Measurements from ENCODE around the gene ALDH1A2.

ALDH1A2 gene

GRCh38 chr15:58108117-58108516, 42.6 kb upstream of the ALDH1A2 start:
- TF ChIP-seq CTCF (IDR thresholded peaks at IDR 0.05; ENCODE audit: borderline replicate concordance, insufficient read depth, low read depth, low read length): no peak
- no peak overlapping the region for H3K4me3 ChIP-seq (ENCODE audit: low read depth, low read length)

GRCh38 chr15:58103482-58103881, 38.0 kb upstream of the ALDH1A2 start:
- no peak overlapping the region for H3K4me3 ChIP-seq (ENCODE audit: low read depth, low read length)
- TF ChIP-seq CTCF (IDR thresholded peaks at IDR 0.05; ENCODE audit: borderline replicate concordance, insufficient read depth, low read depth, low read length): no peak

DNA sequence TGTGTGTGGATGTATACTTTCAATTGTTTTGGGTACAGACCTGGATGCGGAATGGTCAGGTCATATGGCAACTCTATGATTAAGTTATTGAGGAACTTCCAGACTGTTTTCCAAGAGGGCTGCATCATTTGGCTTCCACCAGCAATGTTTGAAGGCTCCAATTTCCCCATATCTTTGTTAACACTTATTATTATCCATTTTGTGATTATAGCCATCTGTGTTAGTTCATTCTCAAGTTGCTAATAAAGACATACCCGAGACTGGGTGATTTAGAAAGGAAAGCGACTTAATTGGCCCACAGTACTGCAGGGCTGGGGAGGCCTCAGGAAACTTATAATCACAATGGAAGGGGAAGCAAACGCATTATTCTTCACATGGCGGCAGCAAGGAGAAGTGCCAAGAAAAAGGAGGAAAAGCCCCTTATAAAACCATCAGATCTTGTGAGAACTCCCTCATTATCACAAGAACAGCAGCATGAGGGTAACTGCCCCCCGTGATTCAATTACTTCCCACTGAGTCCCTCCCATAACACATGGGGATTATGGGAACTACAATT, 31.1 kb upstream of the ALDH1A2 start:
- no peak overlapping the region for H3K4me3 ChIP-seq (ENCODE audit: low read depth, low read length)
- no peak for TF ChIP-seq CTCF (IDR thresholded peaks at IDR 0.05; ENCODE audit: borderline replicate concordance, insufficient read depth, low read depth, low read length)

DNA sequence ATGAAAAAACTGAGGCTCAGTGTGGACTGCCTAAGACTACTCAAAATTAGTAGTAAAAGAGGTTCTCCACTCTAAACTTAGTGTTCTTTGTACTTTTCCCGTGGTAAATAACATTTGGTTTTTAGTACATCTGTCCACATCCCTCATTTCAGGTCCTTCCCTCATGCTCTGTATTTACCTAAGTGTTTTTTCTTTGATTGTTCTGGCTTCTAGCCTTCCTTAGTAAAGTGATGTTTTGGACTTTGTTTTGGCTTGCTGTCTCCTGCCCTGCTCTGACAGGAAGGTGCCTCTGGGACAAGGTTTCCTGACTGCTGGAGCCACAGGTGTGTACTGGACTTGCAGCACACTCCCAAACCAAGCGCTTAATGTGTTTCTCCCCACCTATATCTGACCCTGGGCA, 29.9 kb upstream of the ALDH1A2 start:
- TF ChIP-seq CTCF (IDR thresholded peaks at IDR 0.05; ENCODE audit: borderline replicate concordance, insufficient read depth, low read depth, low read length): no peak
- H3K4me3 ChIP-seq (ENCODE audit: low read depth, low read length): no peak overlapping the region

- TF ChIP-seq CTCF (IDR thresholded peaks at IDR 0.05; ENCODE audit: borderline replicate concordance, insufficient read depth, low read depth, low read length): no peak
- no peak overlapping the region for H3K4me3 ChIP-seq (ENCODE audit: low read depth, low read length)
These were observed 22.4 kb upstream of the ALDH1A2 start for GRCh38 chr15:58087871-58088270.

GRCh38 chr15:58086491-58086890, 21.0 kb upstream of the ALDH1A2 start:
- no peak overlapping the region for H3K4me3 ChIP-seq (ENCODE audit: low read depth, low read length)
- TF ChIP-seq CTCF (IDR thresholded peaks at IDR 0.05; ENCODE audit: borderline replicate concordance, insufficient read depth, low read depth, low read length): no peak

DNA sequence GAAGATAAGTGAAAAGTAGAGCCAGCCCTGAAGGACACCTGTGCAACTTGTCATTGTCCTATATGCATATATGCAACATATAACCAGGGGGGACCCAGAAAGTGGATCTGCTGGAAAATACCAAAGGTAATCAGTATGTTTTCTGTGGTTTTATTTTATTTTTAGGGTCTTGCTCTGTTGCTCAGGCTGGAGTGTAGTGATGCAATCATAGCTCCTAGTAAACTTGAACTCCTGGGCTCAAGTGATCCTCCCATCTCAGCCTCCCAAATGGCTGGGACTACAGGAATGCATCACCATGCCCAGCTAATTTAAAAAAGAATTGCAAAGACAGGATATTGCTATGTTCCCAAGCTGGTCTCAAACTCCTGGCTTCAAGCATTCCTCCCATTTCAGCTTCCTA, 18.0 kb upstream of the ALDH1A2 start:
- H3K4me3 ChIP-seq (ENCODE audit: low read depth, low read length): no peak overlapping the region
- no peak for TF ChIP-seq CTCF (IDR thresholded peaks at IDR 0.05; ENCODE audit: borderline replicate concordance, insufficient read depth, low read depth, low read length)

All from GM12875 (cell line).